Kidney (tissue), 14 donors: ENCODE measurements around the gene GNA15. TPM values are rescaled to one million over a fixed set of nuclear protein-coding genes. Genes with fewer than 3 reads are reported as not detected.

Experiments used
- DNase-seq, 5 donors: peaks; one replicate each; pipeline ENCODE4 v3.0.0-alpha.2; 2013 to 2020
- FAIRE-seq: peaks from 2 replicates; lab custom pipeline; 2012; peaks lifted over from hg19 to GRCh38; lab: Jason Lieb, UNC
- H3K27ac ChIP-seq, 2 donors: one replicate each; pipeline ENCODE4 v1.7.0; 2013; ENCODE audit warnings: low read depth in 2 of 2, low read length in 2 of 2, inconsistent platforms in 1 of 2
- H3K27me3 ChIP-seq: one replicate; pipeline ENCODE4 v1.7.1; 2013; ENCODE audit warnings: low read length, inconsistent platforms; ENCODE audit not compliant: control insufficient read depth, insufficient read depth
- H3K36me3 ChIP-seq, 3 donors: one replicate each; pipeline versions ENCODE4 v1.7.0 to v1.7.1; 2013; ENCODE audit warnings: low read length in 3 of 3, control low read depth in 1 of 3, inconsistent platforms in 1 of 3; ENCODE audit not compliant: insufficient read depth in 3 of 3, control insufficient read depth in 2 of 3
- H3K4me1 ChIP-seq, 3 donors: one replicate each; pipeline versions ENCODE4 v1.7.0 to v1.7.1; 2013; ENCODE audit warnings: low read length in 3 of 3, inconsistent platforms in 1 of 3, low read depth in 1 of 3; ENCODE audit not compliant: control insufficient read depth in 2 of 3, insufficient read depth in 2 of 3
- H3K4me3 ChIP-seq, 3 donors: one replicate each; pipeline versions ENCODE4 v1.7.0 to v1.8.1; 2013; ENCODE audit warnings: low read length in 3 of 3, control low read depth in 1 of 3, inconsistent platforms in 1 of 3
- H3K9ac ChIP-seq, 3 donors: one replicate each; pipeline versions ENCODE4 v1.7.0 to v1.7.1; 2013; ENCODE audit warnings: low read length in 3 of 3, control low read depth in 1 of 3, inconsistent platforms in 1 of 3
- H3K9me3 ChIP-seq, 3 donors: one replicate each; pipeline versions ENCODE4 v1.7.0 to v1.7.1; 2013; ENCODE audit warnings: low read length in 3 of 3, control low read depth in 1 of 3, inconsistent platforms in 1 of 3; ENCODE audit not compliant: control insufficient read depth in 2 of 3, insufficient read depth in 1 of 3
- intact Hi-C: fragments of 100-400 bp; cut with DNase I; formaldehyde crosslinking; loops from one replicate; pipeline ENCODE4 v1.11.1; 2022
- polyA plus RNA-seq: library from polyadenylated mRNA; stranded (reverse); fragments of 350-450 nt; fragmentation: Illumina TruSeq; extraction: RNeasy Lipid Tissue Mini Kit (QIAGEN cat#74804); gene quantifications from one replicate; pipeline ENCODE4 v1.2.3, GENCODE V29; 2014; ENCODE audit warnings: low read depth, low replicate concordance; ENCODE audit not compliant: insufficient read depth
- total RNA-seq: library from RNA; stranded (reverse); fragmentation: NEBNext Ultra II Directional; extraction: Animal tissue kit (Norgen Biotek cat#: 25700); gene quantifications from one replicate; pipeline ENCODE4 v1.2.1, GENCODE V29; 2021
- TF ChIP-seq, protein P1 (sequence below): IDR thresholded peaks from 3 replicates; pipeline ENCODE4 v1.5.1; 2012; ENCODE audit warnings: mild to moderate bottlenecking, moderate library complexity, borderline replicate concordance; ENCODE audit not compliant: insufficient read depth; ENCODE audit errors: extremely low read depth
- donor health status: control.
- donor health status: control.
- donor health status: control.
- donor health status: control.
- donor health status: control.
- donor health status: DM: yes; HTN: yes; CAD: no.
- donor health status: Normal renal cell carcinoma (clear cell type).

GNA15 gene
- total and polyA plus RNA-seq, 2 donors from 2014 or later = 1.7 to 8.7 TPM

DNA sequence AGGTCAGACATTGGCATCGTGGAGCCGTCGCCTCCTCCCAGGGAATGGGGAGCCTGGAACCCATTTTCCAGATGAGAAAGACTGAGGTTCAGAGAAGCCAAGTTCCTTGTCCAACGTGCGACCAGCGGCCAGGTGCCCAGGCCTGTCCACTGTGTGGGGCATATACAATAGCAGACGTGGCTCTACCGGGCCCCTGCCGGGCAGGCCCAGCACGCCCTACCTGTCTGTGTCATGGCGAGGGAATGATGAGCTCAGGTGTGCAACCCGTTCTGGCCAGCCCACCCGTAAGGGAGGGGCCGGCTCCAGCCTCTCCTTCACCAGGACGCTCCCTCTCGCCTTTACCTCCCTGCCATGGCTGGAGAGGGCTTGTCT is 837 bp downstream of the GNA15 start:
- intact Hi-C loops = no loop called here
- Histone ChIP-seq H3K4me3 (no peak overlapping the region), H3K9me3 (peaks cover 0 to 4% (median 0%) of the 10 kb centered on the region in 3 donors), H3K27me3 (no peaks in the 10 kb centered on the region), H3K36me3 (no peaks in the 10 kb centered on the region), H3K9ac (peak overlapping the region in 1 of 3 donors; percentile 34), H3K4me1 (peaks cover 0 to 3% (median 3%) of the 10 kb centered on the region in 3 donors), H3K27ac (peak overlapping the region in 1 of 2 donors; percentile 63)
- FAIRE-seq (no peak), DNase-seq (no peak)
- TF ChIP-seq, protein P1, sequence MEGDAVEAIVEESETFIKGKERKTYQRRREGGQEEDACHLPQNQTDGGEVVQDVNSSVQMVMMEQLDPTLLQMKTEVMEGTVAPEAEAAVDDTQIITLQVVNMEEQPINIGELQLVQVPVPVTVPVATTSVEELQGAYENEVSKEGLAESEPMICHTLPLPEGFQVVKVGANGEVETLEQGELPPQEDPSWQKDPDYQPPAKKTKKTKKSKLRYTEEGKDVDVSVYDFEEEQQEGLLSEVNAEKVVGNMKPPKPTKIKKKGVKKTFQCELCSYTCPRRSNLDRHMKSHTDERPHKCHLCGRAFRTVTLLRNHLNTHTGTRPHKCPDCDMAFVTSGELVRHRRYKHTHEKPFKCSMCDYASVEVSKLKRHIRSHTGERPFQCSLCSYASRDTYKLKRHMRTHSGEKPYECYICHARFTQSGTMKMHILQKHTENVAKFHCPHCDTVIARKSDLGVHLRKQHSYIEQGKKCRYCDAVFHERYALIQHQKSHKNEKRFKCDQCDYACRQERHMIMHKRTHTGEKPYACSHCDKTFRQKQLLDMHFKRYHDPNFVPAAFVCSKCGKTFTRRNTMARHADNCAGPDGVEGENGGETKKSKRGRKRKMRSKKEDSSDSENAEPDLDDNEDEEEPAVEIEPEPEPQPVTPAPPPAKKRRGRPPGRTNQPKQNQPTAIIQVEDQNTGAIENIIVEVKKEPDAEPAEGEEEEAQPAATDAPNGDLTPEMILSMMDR = no peak

DNA sequence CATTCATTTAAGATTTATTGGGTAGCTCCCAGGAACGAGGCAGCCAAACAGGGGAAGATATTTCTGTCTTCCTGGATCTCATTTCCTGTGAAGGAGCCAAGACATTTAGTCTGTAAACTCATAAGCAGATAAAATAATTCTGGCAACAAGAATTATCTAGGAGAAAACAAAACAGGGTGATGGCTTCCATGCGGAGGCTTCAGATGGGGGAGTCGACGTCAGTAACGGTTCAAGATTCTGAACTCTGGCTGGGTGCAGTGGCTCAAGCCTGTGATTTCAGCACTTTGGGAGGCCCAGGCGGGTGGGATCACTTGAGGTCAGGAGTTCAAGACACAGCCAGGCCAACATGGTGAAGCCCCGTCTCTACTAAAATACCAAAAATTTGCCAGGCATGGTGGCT is 1.3 kb downstream of the GNA15 start:
- peak in 1 of 5 donors; percentile 79 for DNase-seq
- TF ChIP-seq, protein P1 = no peak
- Histone ChIP-seq H3K4me1 (peaks cover 0 to 7% (median 4%) of the 10 kb centered on the region in 3 donors), H3K9me3 (peaks cover 0 to 4% (median 0%) of the 10 kb centered on the region in 3 donors), H3K9ac (peak overlapping the region in 1 of 3 donors; percentile 34), H3K4me3 (no peak overlapping the region), H3K27me3 (no peaks in the 10 kb centered on the region), H3K27ac (peak overlapping the region; percentile 63 to 74), H3K36me3 (no peaks in the 10 kb centered on the region)
- FAIRE-seq = no peak
- intact Hi-C loops = no loop called here

DNA sequence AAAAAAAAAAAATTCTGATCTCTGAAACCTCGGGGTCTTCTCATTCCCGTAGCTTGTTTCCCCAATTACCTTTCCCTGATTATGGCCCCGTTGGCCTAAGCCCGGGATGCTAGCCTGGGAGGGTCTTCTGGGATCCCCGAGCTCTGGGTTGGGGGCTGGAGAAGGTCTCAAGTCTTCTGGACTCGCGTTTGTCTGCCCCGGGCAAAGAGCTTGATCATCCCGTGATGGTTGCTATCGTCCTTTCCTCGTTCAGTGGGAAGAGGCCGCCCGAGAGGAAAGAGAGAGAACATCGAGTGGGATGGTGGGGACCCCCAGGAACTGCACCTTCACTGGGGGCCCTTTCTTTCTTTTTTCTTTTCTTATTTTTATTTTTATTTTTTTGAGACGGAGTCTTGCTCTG is 2.4 kb downstream of the GNA15 start:
- Histone ChIP-seq H3K9me3 (peaks cover 0 to 4% (median 0%) of the 10 kb centered on the region in 3 donors), H3K4me1 (peaks cover 0 to 7% (median 4%) of the 10 kb centered on the region in 3 donors), H3K9ac (no peak overlapping the region), H3K4me3 (no peak overlapping the region), H3K27me3 (no peaks in the 10 kb centered on the region), H3K36me3 (no peaks in the 10 kb centered on the region), H3K27ac (no peak overlapping the region)
- DNase-seq = no peak
- TF ChIP-seq, protein P1 = no peak
- intact Hi-C loops = no loop called here
- FAIRE-seq = no peak

DNA sequence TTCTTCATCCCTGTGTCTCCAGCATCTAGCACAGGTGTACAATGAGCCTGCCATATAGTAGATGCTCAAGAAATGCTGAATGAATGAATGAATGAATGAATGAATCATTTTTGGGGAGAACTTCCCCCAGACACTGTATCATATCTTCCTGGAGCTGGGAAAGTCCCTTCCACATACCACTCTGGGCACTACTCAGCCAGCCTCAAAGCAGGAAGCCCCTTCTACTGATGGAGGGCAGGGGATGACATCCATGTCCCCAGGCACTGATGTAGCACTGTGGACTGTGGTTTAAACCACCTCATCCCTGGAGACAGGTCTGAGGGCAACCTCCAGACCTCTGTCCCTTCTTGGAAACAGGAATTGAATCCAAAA is 4.8 kb downstream of the GNA15 start:
- TF ChIP-seq, protein P1 = no peak
- DNase-seq (no peak), FAIRE-seq (no peak)
- no peak overlapping the region for H3K27ac ChIP-seq
- H3K9me3 ChIP-seq = peaks cover 0 to 4% (median 0%) of the 10 kb centered on the region in 3 donors
- no peaks in the 10 kb centered on the region for H3K36me3 ChIP-seq
- no peaks in the 10 kb centered on the region for H3K27me3 ChIP-seq
- intact Hi-C loops = no loop called here
- no peak overlapping the region for H3K9ac ChIP-seq
- H3K4me1 ChIP-seq = peaks cover 0 to 7% (median 4%) of the 10 kb centered on the region in 3 donors
- no peak overlapping the region for H3K4me3 ChIP-seq
